IPS DF 6.9 (cell line): Measurements from ENCODE around the gene LRRFIP2.

ENCODE experiments used
- DNase-seq: peaks from one replicate; pipeline ENCODE4 v3.0.0-alpha.2; 2013; ENCODE audit warnings: low read depth, low spot score
- H3K27ac ChIP-seq: one replicate; pipeline ENCODE4 v1.5.1; 2013; ENCODE audit warnings: low read length, control low read depth
- H3K27me3 ChIP-seq: 2 replicates; pipeline ENCODE4 v1.6.1; 2013; ENCODE audit warnings: mild to moderate bottlenecking, low read length; ENCODE audit not compliant: control insufficient read depth, insufficient read depth
- H3K36me3 ChIP-seq: 2 replicates; pipeline ENCODE4 v1.6.1; 2013; ENCODE audit warnings: low read length; ENCODE audit not compliant: control insufficient read depth, insufficient read depth
- H3K4me1 ChIP-seq: 2 replicates; pipeline ENCODE4 v1.6.1; 2013; ENCODE audit warnings: low read length; ENCODE audit not compliant: control insufficient read depth, insufficient read depth
- H3K4me3 ChIP-seq: 2 replicates; pipeline ENCODE4 v1.5.1; 2013; ENCODE audit warnings: mild to moderate bottlenecking, low read length
- H3K9me3 ChIP-seq: 2 replicates; pipeline ENCODE4 v1.6.1; 2013; ENCODE audit warnings: low read length, inconsistent platforms; ENCODE audit not compliant: control insufficient read depth, insufficient read depth
- WGBS: extraction: QIAGEN DNeasy Blood & Tissue Kit; methylation state at CpG from one replicate; pipeline ENCODE4 v1.1.7; 2013; ENCODE audit warnings: mixed read lengths, missing lambda C conversion rate; ENCODE audit not compliant: insufficient read length, insufficient coverage; 5-methylcytosine and 5-hydroxymethylcytosine counted together

Gene LRRFIP2

DNA sequence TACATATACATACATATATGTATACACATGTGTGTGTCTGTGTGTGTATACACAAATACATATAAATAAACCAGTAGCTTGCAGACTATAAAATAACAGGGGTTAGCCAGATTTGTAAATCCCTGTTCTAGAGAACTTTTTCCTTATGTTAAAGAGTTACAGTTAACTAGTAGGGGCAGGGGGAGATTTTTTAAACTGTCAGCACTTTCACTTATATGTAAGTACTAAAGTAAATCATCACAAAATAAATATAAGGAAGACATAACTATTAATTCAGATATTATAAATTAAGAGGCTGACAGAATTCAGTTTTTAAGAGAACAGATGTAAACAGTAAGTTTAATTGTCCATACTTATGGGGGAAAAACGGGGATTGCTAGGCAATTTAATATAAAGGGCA is 74.0 kb downstream of the LRRFIP2 start:
- H3K27ac ChIP-seq, result no peak overlapping the region
- no peaks in the 10 kb centered on the region for H3K9me3 ChIP-seq
- H3K4me1 ChIP-seq, result no peaks in the 10 kb centered on the region
- no CpG with 5 or more reads among the region's 1 CpG for WGBS
- H3K4me3 ChIP-seq, result no peak overlapping the region
- H3K36me3 ChIP-seq, result no peaks in the 10 kb centered on the region
- H3K27me3 ChIP-seq, result no peaks in the 10 kb centered on the region
- DNase-seq, result no peak

DNA sequence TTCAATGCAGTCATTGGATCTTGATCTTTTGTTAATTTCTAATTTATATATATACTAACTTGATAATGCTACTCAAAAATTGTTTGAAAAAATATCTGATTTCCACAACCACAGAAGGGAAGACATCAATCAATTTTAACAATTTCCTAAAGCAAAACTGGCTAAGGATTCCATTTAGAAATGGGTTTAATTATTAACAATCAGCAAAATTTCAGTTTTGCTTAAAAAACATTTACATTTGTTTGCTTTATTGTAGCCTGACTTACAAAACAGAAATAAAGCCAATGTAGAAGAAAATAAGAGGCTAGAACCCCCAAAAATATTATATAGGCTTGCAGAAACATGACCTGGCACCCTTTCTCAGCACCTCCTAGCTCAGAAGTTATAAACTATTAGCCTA is 74.9 kb downstream of the LRRFIP2 start:
- DNase-seq, result no peak
- Histone ChIP-seq H3K27ac (no peak overlapping the region), H3K4me3 (no peak overlapping the region), H3K36me3 (no peaks in the 10 kb centered on the region), H3K4me1 (no peaks in the 10 kb centered on the region), H3K9me3 (no peaks in the 10 kb centered on the region), H3K27me3 (no peaks in the 10 kb centered on the region)

DNA sequence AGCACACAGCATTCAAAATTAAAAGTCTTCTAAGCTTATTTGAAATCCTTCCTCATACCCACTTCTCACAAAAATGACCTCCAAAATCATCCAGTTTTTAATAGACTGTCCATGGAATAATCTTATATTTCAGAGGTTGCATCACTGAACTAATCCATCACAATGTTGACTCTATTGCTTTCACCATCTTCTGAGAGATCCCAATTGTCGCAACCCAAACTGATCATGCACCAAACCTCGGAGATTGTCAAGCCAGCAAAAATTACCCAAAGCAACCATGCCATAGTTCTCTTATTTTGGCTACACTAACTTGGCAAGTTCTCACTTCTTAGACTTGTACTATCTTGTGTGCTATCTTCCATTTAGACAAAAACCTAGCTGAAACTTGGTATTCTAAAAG is 75.5 kb downstream of the LRRFIP2 start:
- no peaks in the 10 kb centered on the region for H3K36me3 ChIP-seq
- no peak overlapping the region for H3K4me3 ChIP-seq
- H3K4me1 ChIP-seq, result no peaks in the 10 kb centered on the region
- no peaks in the 10 kb centered on the region for H3K9me3 ChIP-seq
- no peaks in the 10 kb centered on the region for H3K27me3 ChIP-seq
- no peak overlapping the region for H3K27ac ChIP-seq
- WGBS, result no CpG with 5 or more reads among the region's 2 CpGs
- DNase-seq, result no peak

DNA sequence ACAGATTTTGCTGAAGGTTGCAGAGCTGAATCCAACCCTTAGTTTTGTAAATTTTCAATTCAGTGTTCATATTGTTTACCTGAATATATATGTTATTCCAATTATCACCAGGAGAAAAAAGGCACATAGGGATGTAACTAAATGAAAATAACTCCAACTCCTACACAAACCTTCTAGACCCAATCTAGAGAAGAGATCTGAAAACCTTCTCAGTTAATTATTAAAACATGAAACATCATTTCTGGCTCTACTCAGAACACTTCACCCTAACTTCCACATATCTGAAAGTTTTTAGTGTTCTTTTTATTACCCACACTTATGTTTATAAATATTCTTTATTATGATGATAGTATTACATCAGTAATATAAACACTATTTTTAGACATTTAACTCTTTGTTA is 76.6 kb downstream of the LRRFIP2 start:
- no peak overlapping the region for H3K27ac ChIP-seq
- no peaks in the 10 kb centered on the region for H3K4me1 ChIP-seq
- H3K36me3 ChIP-seq, result no peaks in the 10 kb centered on the region
- no peak overlapping the region for H3K4me3 ChIP-seq
- DNase-seq, result no peak
- no peaks in the 10 kb centered on the region for H3K27me3 ChIP-seq
- no peaks in the 10 kb centered on the region for H3K9me3 ChIP-seq

DNA sequence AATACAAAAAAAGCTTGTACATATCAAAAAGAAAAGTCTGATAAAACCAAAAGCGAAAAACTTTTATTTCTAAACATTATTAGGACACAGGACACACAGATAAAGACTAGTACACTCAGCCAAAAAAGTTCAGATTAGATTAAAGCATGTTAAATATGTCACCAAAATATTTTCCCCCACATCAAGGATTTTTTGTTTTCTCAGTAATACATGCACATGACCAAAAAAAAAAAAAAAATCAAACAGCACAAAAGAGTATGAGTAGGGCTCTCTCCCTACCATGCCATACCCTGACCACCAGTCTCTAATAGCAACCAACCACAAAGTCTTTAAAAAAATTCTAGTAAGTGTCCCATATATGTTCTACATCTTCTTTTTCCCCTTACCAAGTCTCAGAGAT is 77.4 kb downstream of the LRRFIP2 start:
- H3K4me1 ChIP-seq, result no peaks in the 10 kb centered on the region

DNA sequence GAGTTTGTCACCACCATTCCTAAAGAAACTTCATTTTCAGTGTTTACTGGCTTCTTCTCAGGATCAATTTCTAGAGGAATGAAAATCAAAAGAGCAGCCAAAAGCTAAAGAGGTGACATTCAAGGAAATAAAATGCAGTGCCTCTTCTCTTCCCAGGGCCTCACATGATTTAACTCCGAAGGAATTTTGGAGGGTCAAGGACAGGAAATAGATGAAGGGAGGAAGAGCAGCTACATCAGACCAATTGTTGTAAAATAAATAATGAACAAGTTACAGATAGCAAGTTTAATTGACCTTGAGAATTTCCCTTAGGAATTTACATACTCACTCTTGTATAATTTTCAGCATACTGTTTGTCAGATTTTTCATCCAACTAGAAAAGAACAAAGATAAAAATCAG is 78.1 kb downstream of the LRRFIP2 start:
- H3K4me1 ChIP-seq, result no peaks in the 10 kb centered on the region
- DNase-seq, result peak; percentile 2
- no peaks in the 10 kb centered on the region for H3K27me3 ChIP-seq
- no peak overlapping the region for H3K4me3 ChIP-seq
- H3K27ac ChIP-seq, result no peak overlapping the region
- WGBS, result no CpG with 5 or more reads among the region's 1 CpG
- H3K36me3 ChIP-seq, result no peaks in the 10 kb centered on the region
- H3K9me3 ChIP-seq, result no peaks in the 10 kb centered on the region

More for the DNA sequence above, 77.4 kb downstream of the LRRFIP2 start:
- H3K4me3 ChIP-seq, result no peak overlapping the region
- no peak overlapping the region for H3K27ac ChIP-seq
- no CpG with 5 or more reads among the region's 1 CpG for WGBS
- no peaks in the 10 kb centered on the region for H3K36me3 ChIP-seq
- H3K9me3 ChIP-seq, result no peaks in the 10 kb centered on the region
- H3K27me3 ChIP-seq, result no peaks in the 10 kb centered on the region
- no peak for DNase-seq

DNA sequence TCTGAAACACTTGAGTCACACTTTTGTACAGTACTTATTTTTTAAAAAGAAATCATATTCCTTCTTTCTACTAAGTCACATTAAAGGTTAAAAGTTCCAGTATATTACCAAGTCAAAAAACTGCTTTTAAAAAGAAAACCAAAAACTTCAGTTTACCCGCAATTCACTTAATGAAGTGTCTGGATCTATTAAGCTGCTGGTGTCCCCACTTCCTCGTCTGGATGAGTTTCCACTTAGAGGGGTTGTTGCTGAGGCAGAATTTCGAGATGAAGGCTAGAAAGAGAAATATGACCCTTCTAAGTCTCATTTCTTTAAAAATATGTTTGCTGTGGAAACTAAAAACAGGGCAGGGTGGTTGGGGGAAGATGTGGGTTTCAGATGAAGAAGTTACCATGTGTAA is 79.7 kb downstream of the LRRFIP2 start:
- no peaks in the 10 kb centered on the region for H3K27me3 ChIP-seq
- WGBS, result no CpG with 5 or more reads among the region's 3 CpGs
- DNase-seq, result no peak
- no peak overlapping the region for H3K4me3 ChIP-seq
- no peaks in the 10 kb centered on the region for H3K9me3 ChIP-seq
- H3K36me3 ChIP-seq, result no peaks in the 10 kb centered on the region
- no peak overlapping the region for H3K27ac ChIP-seq
- no peaks in the 10 kb centered on the region for H3K4me1 ChIP-seq

DNA sequence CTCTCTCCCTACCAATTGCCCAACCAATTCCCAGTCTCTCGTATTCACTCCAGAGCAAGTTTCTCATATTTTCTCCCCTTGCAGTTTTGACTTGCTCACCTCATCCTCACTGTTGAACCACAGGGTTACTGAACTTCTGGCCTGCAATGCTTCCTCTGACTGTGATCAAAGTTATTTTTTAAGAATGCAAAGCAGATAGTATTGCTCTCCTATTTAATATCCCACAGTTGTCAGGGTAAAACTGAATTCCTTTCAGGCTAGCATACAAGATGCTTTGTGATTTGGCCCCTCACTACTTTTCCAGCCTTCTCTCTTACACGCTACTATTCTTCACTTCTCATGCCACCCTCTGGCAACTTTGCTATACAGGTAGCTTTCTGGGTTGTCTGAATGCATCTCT is 80.9 kb downstream of the LRRFIP2 start:
- Histone ChIP-seq H3K36me3 (no peaks in the 10 kb centered on the region), H3K9me3 (no peaks in the 10 kb centered on the region), H3K27me3 (no peaks in the 10 kb centered on the region), H3K4me3 (no peak overlapping the region), H3K27ac (no peak overlapping the region), H3K4me1 (no peaks in the 10 kb centered on the region)
- DNase-seq, result no peak
- WGBS, result 100% methylated on average over 1 of the region's 2 CpGs

DNA sequence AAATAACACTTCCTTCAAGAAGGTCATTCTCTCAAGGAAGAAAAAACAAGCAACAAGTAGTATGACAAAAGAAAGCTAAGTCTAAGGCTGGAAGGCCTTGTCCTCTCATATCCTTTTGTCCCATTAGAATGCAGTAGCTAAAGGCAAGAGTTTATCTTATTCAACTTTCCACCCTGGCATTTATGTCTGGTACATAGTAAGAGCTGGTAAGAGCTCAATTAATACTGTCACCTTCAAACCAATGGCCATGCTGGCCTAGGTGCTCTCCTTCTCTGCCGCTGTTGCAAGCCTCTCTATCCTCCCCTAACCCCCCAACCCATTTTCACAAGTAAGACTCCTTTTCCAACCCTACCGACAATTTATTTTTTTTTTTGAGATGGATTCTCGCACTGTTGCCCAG is 81.9 kb downstream of the LRRFIP2 start:
- no peak overlapping the region for H3K27ac ChIP-seq
- 100% methylated on average over 1 of the region's 3 CpGs for WGBS
- H3K27me3 ChIP-seq, result no peaks in the 10 kb centered on the region
- DNase-seq, result no peak
- no peaks in the 10 kb centered on the region for H3K36me3 ChIP-seq
- no peaks in the 10 kb centered on the region for H3K9me3 ChIP-seq
- H3K4me3 ChIP-seq, result no peak overlapping the region
- no peaks in the 10 kb centered on the region for H3K4me1 ChIP-seq

DNA sequence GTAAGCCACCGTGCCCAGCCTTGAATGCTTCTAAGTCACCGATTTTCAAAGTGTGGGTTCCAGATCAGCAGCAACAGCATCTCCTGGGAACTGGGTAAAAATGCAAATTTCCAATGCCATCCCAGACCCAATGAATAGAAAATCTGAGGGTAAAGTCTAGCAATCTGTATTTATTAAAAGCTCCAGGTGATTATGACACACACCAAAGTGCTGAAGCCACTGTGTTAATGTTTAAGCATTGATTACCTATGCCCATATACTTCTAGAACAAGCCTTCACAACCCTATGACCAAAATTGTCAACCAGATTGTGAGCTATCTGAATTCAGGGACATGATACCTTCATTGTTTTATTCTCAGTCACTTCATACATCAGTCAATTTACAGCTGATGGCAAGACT is 86.5 kb downstream of the LRRFIP2 start:
- no peak overlapping the region for H3K27ac ChIP-seq
- no peaks in the 10 kb centered on the region for H3K9me3 ChIP-seq
- no peaks in the 10 kb centered on the region for H3K27me3 ChIP-seq
- WGBS, result no CpG with 5 or more reads among the region's 2 CpGs
- H3K36me3 ChIP-seq, result no peaks in the 10 kb centered on the region
- H3K4me3 ChIP-seq, result no peak overlapping the region
- no peak for DNase-seq
- no peaks in the 10 kb centered on the region for H3K4me1 ChIP-seq

DNA sequence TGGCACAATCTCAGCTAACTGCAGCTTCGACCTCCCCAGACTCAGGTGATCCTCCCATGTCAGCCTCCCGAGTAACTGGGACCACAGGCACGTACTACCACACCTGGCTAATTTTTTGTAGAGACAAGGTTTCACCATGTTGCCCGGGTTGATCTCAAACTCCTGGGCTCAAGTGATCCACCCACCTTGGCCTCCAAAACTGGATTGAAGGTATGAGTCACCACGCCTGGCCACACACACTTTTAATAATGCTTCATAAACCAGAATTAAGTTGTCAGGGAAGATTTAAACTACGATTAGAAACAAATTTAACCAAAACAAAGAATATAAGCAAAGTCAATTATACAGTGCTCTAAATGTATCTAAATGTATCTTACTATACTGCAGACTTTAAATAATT is 87.5 kb downstream of the LRRFIP2 start:
- Histone ChIP-seq H3K4me1 (no peaks in the 10 kb centered on the region), H3K9me3 (no peaks in the 10 kb centered on the region), H3K27me3 (no peaks in the 10 kb centered on the region), H3K36me3 (no peaks in the 10 kb centered on the region), H3K4me3 (no peak overlapping the region), H3K27ac (no peak overlapping the region)
- WGBS, result no CpG with 5 or more reads among the region's 6 CpGs
- no peak for DNase-seq
